ENCODE data around the gene KEAP1.
"Not testable (repeated sequence)": the region's sequence is repeated elsewhere in the genome, so short reads cannot be mapped to it uniquely, and the experiment has no call there.

Gene KEAP1

DNA sequence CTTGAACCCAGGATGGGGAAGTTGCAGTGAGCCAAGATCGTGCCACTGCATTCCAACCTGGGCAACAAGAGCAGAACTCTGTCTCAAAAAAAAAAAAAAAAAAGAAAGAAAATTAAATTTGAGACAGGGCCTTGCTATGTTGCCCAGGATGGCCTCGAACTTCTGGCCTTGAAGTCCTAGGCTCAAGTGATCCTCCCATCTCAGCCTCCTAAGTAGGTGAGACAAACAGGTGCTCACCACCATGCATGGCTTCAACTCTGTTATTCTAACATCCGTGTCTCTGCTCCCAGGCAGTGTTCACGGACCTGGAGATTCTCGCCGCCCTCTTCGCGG is 42.5 kb downstream of the KEAP1 start:
- TF ChIP-seq, protein P1, sequence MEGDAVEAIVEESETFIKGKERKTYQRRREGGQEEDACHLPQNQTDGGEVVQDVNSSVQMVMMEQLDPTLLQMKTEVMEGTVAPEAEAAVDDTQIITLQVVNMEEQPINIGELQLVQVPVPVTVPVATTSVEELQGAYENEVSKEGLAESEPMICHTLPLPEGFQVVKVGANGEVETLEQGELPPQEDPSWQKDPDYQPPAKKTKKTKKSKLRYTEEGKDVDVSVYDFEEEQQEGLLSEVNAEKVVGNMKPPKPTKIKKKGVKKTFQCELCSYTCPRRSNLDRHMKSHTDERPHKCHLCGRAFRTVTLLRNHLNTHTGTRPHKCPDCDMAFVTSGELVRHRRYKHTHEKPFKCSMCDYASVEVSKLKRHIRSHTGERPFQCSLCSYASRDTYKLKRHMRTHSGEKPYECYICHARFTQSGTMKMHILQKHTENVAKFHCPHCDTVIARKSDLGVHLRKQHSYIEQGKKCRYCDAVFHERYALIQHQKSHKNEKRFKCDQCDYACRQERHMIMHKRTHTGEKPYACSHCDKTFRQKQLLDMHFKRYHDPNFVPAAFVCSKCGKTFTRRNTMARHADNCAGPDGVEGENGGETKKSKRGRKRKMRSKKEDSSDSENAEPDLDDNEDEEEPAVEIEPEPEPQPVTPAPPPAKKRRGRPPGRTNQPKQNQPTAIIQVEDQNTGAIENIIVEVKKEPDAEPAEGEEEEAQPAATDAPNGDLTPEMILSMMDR (IDR thresholded peaks at IDR 0.05): no peak
- Histone ChIP-seq H3K9me3 (no peaks in the 10 kb centered on the region), H3K4me3 (peak overlapping the region in 1 of 2 donors; percentile 49), H3K27me3 (no peaks in the 10 kb centered on the region), H3K27ac (no peak overlapping the region), H3K4me1 (peaks cover 0 to 9% (median 3%) of the 10 kb centered on the region in 4 donors), H3K36me3 (peaks cover 0 to 24% (median 19%) of the 10 kb centered on the region in 3 donors)
- no peak for DNase-seq
- intact Hi-C loops (cut with DNase I; ENCODE audit: low total_unique reads): no loop called here

DNA sequence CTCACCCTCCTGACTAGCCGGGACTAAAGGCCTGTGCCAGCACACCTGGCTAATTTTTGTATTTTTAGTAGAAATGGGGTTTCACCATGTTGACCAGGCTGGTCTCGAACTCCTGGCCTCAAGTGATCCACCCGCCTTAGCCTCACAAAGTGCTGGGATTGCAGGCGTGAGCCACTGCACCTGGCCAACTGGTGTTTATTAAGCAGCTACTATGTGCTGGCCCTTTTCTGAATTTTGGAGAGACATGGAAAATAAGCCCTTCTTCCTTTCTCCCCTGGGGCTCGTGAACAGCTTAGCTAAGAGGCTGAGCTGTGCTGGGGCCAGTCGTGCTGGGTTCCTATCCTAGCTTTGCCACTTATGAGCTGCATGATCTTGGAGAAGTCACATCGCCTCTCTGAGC is 44.4 kb downstream of the KEAP1 start:
- H3K27ac ChIP-seq; DNase-seq; H3K4me1 ChIP-seq; H3K27me3 ChIP-seq; H3K4me3 ChIP-seq; H3K9me3 ChIP-seq; H3K36me3 ChIP-seq; intact Hi-C loops (cut with DNase I; ENCODE audit: low total_unique reads): not testable (repeated sequence)

DNA sequence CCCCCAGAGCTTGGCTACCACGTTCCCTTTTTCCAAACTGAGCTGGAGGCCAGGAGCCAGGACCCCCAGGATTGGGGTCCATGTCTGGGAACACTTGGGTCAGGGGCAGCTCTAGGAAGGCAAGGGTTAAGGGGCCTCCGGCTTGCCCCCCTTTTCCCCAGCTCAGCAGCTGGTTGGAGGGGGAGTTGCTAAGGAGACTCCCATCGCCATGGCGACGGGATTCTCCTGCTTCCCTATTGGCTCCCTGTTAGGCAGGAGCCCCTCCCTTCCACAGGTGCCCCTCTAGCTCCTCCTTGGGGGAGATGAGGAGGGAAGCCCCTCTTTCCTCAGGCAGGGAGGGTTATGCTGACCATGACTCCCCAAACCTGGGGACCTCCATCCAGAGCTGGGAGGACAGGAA is 48.9 kb downstream of the KEAP1 start:
- intact Hi-C loops (cut with DNase I; ENCODE audit: low total_unique reads): no loop called here
- Histone ChIP-seq H3K4me1 (no peaks in the 10 kb centered on the region), H3K4me3 (no peak overlapping the region), H3K27ac (no peak overlapping the region), H3K36me3 (peaks cover 0 to 14% (median 8%) of the 10 kb centered on the region in 3 donors), H3K9me3 (no peaks in the 10 kb centered on the region), H3K27me3 (no peaks in the 10 kb centered on the region)
- TF ChIP-seq, protein P1 (IDR thresholded peaks at IDR 0.05): no peak
- DNase-seq: no peak

GRCh38 chr19:10453852-10454251 is 49.3 kb downstream of the KEAP1 start:
- peaks cover 0 to 18% (median 11%) of the 10 kb centered on the region in 3 donors for H3K36me3 ChIP-seq
- DNase-seq: no peak
- H3K4me1 ChIP-seq: no peaks in the 10 kb centered on the region
- H3K9me3 ChIP-seq: no peaks in the 10 kb centered on the region
- intact Hi-C loops (cut with DNase I; ENCODE audit: low total_unique reads): no loop called here
- TF ChIP-seq, protein P1 (IDR thresholded peaks at IDR 0.05): no peak
- H3K27ac ChIP-seq: no peak overlapping the region
- H3K27me3 ChIP-seq: no peaks in the 10 kb centered on the region
- H3K4me3 ChIP-seq: no peak overlapping the region

GRCh38 chr19:10452726-10453618 is 50.2 kb downstream of the KEAP1 start:
- intact Hi-C loops (cut with DNase I; ENCODE audit: low total_unique reads): no loop called here
- TF ChIP-seq, protein P1 (IDR thresholded peaks at IDR 0.05): no peak
- Histone ChIP-seq H3K27me3 (no peaks in the 10 kb centered on the region), H3K36me3 (peaks cover 0 to 21% (median 15%) of the 10 kb centered on the region in 3 donors), H3K27ac (no peak overlapping the region), H3K4me3 (no peak overlapping the region), H3K4me1 (no peaks in the 10 kb centered on the region), H3K9me3 (no peaks in the 10 kb centered on the region)
- no peak for DNase-seq

DNA sequence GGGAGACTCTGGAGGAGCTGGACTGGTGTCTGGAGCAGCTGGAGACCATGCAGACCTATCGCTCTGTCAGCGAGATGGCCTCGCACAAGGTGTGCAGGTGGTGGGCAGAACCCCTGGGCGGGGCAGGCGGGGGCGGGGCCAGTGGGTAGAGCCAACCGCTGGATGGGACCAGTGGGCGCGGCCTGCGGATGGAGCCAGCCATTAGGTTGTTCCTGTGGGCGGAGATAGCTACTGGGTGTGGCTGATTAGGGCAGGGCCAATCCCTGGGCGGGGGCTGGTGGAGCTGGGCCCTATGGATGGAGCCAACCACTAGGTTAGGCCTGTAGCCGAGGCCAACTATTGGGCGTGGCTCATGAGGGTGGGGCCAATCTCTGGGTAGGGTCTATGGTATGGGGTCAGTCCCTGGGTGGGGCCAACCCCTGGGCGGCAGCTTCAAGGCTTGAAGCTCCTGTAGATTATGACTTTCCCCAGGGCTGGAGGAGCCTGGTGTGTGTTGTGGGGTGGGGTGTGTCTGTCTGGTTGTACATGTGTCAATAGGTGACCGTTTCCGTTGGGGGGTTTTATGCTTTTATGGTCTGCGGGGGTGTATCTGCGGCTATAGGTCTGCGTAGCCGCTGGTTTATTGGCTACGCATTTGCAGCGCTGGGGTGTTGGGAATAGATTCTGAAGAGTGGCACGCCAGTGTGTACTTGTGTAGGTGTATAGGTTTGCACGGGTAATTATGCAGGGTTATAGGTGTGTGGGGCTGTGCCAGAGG is 52.1 kb downstream of the KEAP1 start:
- H3K4me3 ChIP-seq: no peak overlapping the region
- H3K4me1 ChIP-seq: no peaks in the 10 kb centered on the region
- TF ChIP-seq, protein P1 (IDR thresholded peaks at IDR 0.05): no peak
- no peak overlapping the region for H3K27ac ChIP-seq
- H3K9me3 ChIP-seq: no peaks in the 10 kb centered on the region
- no peak for DNase-seq
- H3K27me3 ChIP-seq: no peaks in the 10 kb centered on the region
- intact Hi-C loops (cut with DNase I; ENCODE audit: low total_unique reads): no loop called here
- H3K36me3 ChIP-seq: peaks cover 0 to 22% (median 18%) of the 10 kb centered on the region in 3 donors
